ENCODE measurements around the gene INVS.
A peak's percentile ranks its signal among the peaks of the same experiment; 100 is the strongest.
"Not testable (repeated sequence)": the region's sequence is repeated elsewhere in the genome, so short reads cannot be mapped to it uniquely, and the experiment has no call there.

INVS gene

GRCh38 chr9:100058699-100059579 is 40.1 kb upstream of the INVS start:
- H3K9me3 ChIP-seq = no peaks in the 10 kb centered on the region
- no peak overlapping the region for H3K4me3 ChIP-seq
- DNase-seq = no peak
- H3K4me1 ChIP-seq = no peaks in the 10 kb centered on the region
- intact Hi-C loops (cut with DNase I; ENCODE audit: low total_unique reads) = no loop called here
- H3K27ac ChIP-seq = no peak overlapping the region
- peaks cover 5 to 20% (median 11%) of the 10 kb centered on the region in 3 donors for H3K36me3 ChIP-seq
- TF ChIP-seq CTCF (IDR thresholded peaks at IDR 0.05) = no peak
- no peaks in the 10 kb centered on the region for H3K27me3 ChIP-seq

- H3K9me3 ChIP-seq; H3K27me3 ChIP-seq; H3K36me3 ChIP-seq; intact Hi-C loops (cut with DNase I; ENCODE audit: low total_unique reads); DNase-seq; H3K4me3 ChIP-seq; H3K27ac ChIP-seq: not testable (repeated sequence)
- H3K4me1 ChIP-seq = peaks cover 0 to 14% (median 3%) of the 10 kb centered on the region in 4 donors
Observed at GRCh38 chr9:100062683-100063082, 36.4 kb upstream of the INVS start.

GRCh38 chr9:100063185-100063584 is 35.9 kb upstream of the INVS start:
- no peak for TF ChIP-seq CTCF (IDR thresholded peaks at IDR 0.05)
- Histone ChIP-seq H3K27me3 (no peaks in the 10 kb centered on the region), H3K27ac (no peak overlapping the region), H3K36me3 (peaks cover 0 to 7% (median 5%) of the 10 kb centered on the region in 3 donors), H3K4me1 (peaks cover 0 to 14% (median 3%) of the 10 kb centered on the region in 4 donors), H3K9me3 (no peaks in the 10 kb centered on the region), H3K4me3 (no peak overlapping the region)
- intact Hi-C loops (cut with DNase I; ENCODE audit: low total_unique reads) = no loop called here
- DNase-seq = no peak

- no peak overlapping the region for H3K27ac ChIP-seq
- intact Hi-C loops (cut with DNase I; ENCODE audit: low total_unique reads) = no loop called here
- TF ChIP-seq CTCF (IDR thresholded peaks at IDR 0.05) = no peak
- DNase-seq = no peak
- H3K4me3 ChIP-seq = no peak overlapping the region
- H3K36me3 ChIP-seq = no peaks in the 10 kb centered on the region
- H3K27me3 ChIP-seq = no peaks in the 10 kb centered on the region
- H3K4me1 ChIP-seq = peaks cover 0 to 14% (median 3%) of the 10 kb centered on the region in 4 donors
- H3K9me3 ChIP-seq = no peaks in the 10 kb centered on the region
Observed at GRCh38 chr9:100064872-100065581, 34.0 kb upstream of the INVS start.

GRCh38 chr9:100066539-100066938 is 32.5 kb upstream of the INVS start:
- Histone ChIP-seq H3K27me3 (no peaks in the 10 kb centered on the region), H3K4me3 (no peak overlapping the region), H3K9me3 (no peaks in the 10 kb centered on the region), H3K27ac (peak overlapping the region in 1 of 2 donors; percentile 25), H3K4me1 (peaks cover 0 to 20% (median 5%) of the 10 kb centered on the region in 4 donors), H3K36me3 (no peaks in the 10 kb centered on the region)
- intact Hi-C loops (cut with DNase I; ENCODE audit: low total_unique reads) = no loop called here
- DNase-seq = no peak
- TF ChIP-seq CTCF (IDR thresholded peaks at IDR 0.05) = no peak

GRCh38 chr9:100067990-100068389 is 31.1 kb upstream of the INVS start:
- H3K4me3 ChIP-seq; H3K27ac ChIP-seq; H3K27me3 ChIP-seq; DNase-seq; H3K36me3 ChIP-seq; H3K9me3 ChIP-seq; intact Hi-C loops (cut with DNase I; ENCODE audit: low total_unique reads): not testable (repeated sequence)
- peaks cover 0 to 25% (median 6%) of the 10 kb centered on the region in 4 donors for H3K4me1 ChIP-seq

GRCh38 chr9:100069068-100069467 is 30.0 kb upstream of the INVS start:
- H3K27me3 ChIP-seq; intact Hi-C loops (cut with DNase I; ENCODE audit: low total_unique reads); H3K9me3 ChIP-seq; H3K36me3 ChIP-seq; H3K27ac ChIP-seq; DNase-seq; H3K4me3 ChIP-seq: not testable (repeated sequence)
- H3K4me1 ChIP-seq = peaks cover 0 to 25% (median 6%) of the 10 kb centered on the region in 4 donors

Data from tibial artery (tissue), 4 donors.